ENCODE measurements around the gene GPR17. TPM values are rescaled to one million over a fixed set of nuclear protein-coding genes. Genes with fewer than 3 reads are reported as not detected.

The GPR17 gene
- total RNA-seq, 2 experiments from 2014 or later: 0.22 TPM; not detected in 1

- POLR2A ChIA-PET: interaction anchor here (0.5 kb wide), 1 partner anchor 256 kb away, joined by 3 read pairs; no protein-coding TSS in a partner anchor
- BruUV-seq (replicated peaks): no TSS peak
- no peak overlapping the region for H3K4me3 ChIP-seq (ENCODE audit: low read depth, low read length, poor library complexity, severe bottlenecking)
Observed at GRCh38 chr2:127670957-127671290, 25.0 kb downstream of the GPR17 start.

GRCh38 chr2:127671557-127672302, 25.8 kb downstream of the GPR17 start:
- H2AFZ ChIP-seq (ENCODE audit: low read length): no peak overlapping the region
- TF ChIP-seq CTCF (conservative IDR thresholded peaks at IDR 0.05; ENCODE audit: low read length): no peak
- no peak for TF ChIP-seq EZH2phosphoT487 (IDR thresholded peaks at IDR 0.05; ENCODE audit: borderline replicate concordance, low read depth, low read length)
- DNase-seq (ENCODE audit: low spot score): no peak
- H3K79me2 ChIP-seq (ENCODE audit: insufficient read depth, low read depth, low read length): no peaks in the 10 kb centered on the region
- no peaks in the 10 kb centered on the region for H3K4me1 ChIP-seq (ENCODE audit: insufficient read depth, low read length, poor library complexity, severe bottlenecking)
- H3K9me3 ChIP-seq (ENCODE audit: low read length): no peaks in the 10 kb centered on the region
- no peaks in the 10 kb centered on the region for H3K36me3 ChIP-seq (ENCODE audit: insufficient read depth, low read length)
- CTCF ChIA-PET (ENCODE audit: unreplicated experiment): no interaction called here
- no TSS peak for BruUV-seq (replicated peaks)
- intact Hi-C loops (cut with micrococcal nuclease; ENCODE audit: unreplicated experiment): no loop called here
- no peak overlapping the region for H3K27ac ChIP-seq (ENCODE audit: low read depth, low read length, poor library complexity, severe bottlenecking)
- H3K4me3 ChIP-seq (ENCODE audit: low read depth, low read length, poor library complexity, severe bottlenecking): no peak overlapping the region
- POLR2A ChIA-PET: no interaction called here
- H3K9me2 ChIP-seq (ENCODE audit: insufficient read depth, low read length): no peaks in the 10 kb centered on the region
- H4K20me1 ChIP-seq (ENCODE audit: insufficient read depth, low read length): no peaks in the 10 kb centered on the region
- H3K4me2 ChIP-seq (ENCODE audit: low read length): no peak overlapping the region

More at GRCh38 chr2:127670957-127671290, 25.0 kb downstream of the GPR17 start:
- no peak overlapping the region for H2AFZ ChIP-seq (ENCODE audit: low read length)
- H4K20me1 ChIP-seq (ENCODE audit: insufficient read depth, low read length): no peaks in the 10 kb centered on the region
- no peaks in the 10 kb centered on the region for H3K79me2 ChIP-seq (ENCODE audit: insufficient read depth, low read depth, low read length)
- intact Hi-C loops (cut with micrococcal nuclease; ENCODE audit: unreplicated experiment): no loop called here
- no peaks in the 10 kb centered on the region for H3K9me2 ChIP-seq (ENCODE audit: insufficient read depth, low read length)
- H3K4me1 ChIP-seq (ENCODE audit: insufficient read depth, low read length, poor library complexity, severe bottlenecking): no peaks in the 10 kb centered on the region
- no peaks in the 10 kb centered on the region for H3K36me3 ChIP-seq (ENCODE audit: insufficient read depth, low read length)
- CTCF ChIA-PET (ENCODE audit: unreplicated experiment): no interaction called here
- H3K9me3 ChIP-seq (ENCODE audit: low read length): no peaks in the 10 kb centered on the region
- TF ChIP-seq CTCF (conservative IDR thresholded peaks at IDR 0.05; ENCODE audit: low read length) (no peak), EZH2phosphoT487 (IDR thresholded peaks at IDR 0.05; ENCODE audit: borderline replicate concordance, low read depth, low read length) (no peak)
- DNase-seq (ENCODE audit: low spot score): no peak
- H3K4me2 ChIP-seq (ENCODE audit: low read length): no peak overlapping the region
- no peak overlapping the region for H3K27ac ChIP-seq (ENCODE audit: low read depth, low read length, poor library complexity, severe bottlenecking)

Data from OCI-LY7 (cell line).